ENCODE data around the gene CERS6.

The CERS6 gene

DNA sequence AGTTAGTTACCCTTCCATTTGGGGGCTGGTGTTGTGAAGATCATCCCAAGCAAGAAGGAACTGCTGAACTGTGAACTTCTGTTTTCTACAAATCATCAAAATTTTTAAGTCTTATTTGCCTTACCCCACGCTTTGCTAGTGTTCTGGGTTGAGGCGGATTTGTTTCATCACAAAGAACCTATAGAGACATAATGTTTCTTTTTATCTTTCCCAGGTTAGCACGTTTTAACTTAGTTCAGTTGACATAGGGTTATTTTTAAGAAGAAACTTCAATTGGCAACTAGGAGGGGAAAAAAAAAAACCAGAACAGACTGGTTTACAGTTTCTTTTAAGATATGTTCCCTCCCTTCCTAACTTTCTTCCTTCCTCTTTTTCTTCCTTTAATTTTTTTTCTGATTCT lies 31.1 kb upstream of the CERS6 start:
- no peak for DNase-seq
- no peak overlapping the region for H3K4me3 ChIP-seq (ENCODE audit: low read depth, low read length)
- no peaks in the 10 kb centered on the region for H3K9me3 ChIP-seq (ENCODE audit: severe bottlenecking)
- TF ChIP-seq, protein P1, sequence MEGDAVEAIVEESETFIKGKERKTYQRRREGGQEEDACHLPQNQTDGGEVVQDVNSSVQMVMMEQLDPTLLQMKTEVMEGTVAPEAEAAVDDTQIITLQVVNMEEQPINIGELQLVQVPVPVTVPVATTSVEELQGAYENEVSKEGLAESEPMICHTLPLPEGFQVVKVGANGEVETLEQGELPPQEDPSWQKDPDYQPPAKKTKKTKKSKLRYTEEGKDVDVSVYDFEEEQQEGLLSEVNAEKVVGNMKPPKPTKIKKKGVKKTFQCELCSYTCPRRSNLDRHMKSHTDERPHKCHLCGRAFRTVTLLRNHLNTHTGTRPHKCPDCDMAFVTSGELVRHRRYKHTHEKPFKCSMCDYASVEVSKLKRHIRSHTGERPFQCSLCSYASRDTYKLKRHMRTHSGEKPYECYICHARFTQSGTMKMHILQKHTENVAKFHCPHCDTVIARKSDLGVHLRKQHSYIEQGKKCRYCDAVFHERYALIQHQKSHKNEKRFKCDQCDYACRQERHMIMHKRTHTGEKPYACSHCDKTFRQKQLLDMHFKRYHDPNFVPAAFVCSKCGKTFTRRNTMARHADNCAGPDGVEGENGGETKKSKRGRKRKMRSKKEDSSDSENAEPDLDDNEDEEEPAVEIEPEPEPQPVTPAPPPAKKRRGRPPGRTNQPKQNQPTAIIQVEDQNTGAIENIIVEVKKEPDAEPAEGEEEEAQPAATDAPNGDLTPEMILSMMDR (IDR thresholded peaks at IDR 0.05; ENCODE audit: low read depth, low read length), result no peak
- H3K27ac ChIP-seq, result no peak overlapping the region
- H3K36me3 ChIP-seq, result no peaks in the 10 kb centered on the region
- H3K27me3 ChIP-seq (ENCODE audit: insufficient read depth, low read depth, severe bottlenecking), result no peaks in the 10 kb centered on the region

DNA sequence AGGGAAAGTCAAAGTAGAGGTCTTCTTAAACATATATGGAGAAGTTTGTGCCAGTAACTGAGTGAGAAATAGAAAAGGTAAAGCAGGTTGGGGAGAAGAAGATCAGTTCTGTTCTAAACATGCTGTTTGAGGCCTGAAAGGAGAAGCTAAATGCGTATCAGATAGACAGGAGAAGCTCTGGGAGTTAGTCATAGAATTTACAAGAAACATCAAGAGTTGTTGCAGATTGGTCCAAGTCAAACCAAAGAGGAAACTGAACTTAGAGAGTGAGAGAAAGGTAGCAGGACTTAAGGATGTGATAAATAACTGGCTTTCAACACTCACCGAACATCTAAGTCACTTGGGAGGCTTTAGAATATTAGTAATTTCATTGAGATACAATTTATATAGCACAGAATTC lies 29.2 kb upstream of the CERS6 start:
- no peak for DNase-seq
- no peak overlapping the region for H3K27ac ChIP-seq
- TF ChIP-seq, protein P1 (IDR thresholded peaks at IDR 0.05; ENCODE audit: low read depth, low read length), result no peak
- no peak overlapping the region for H3K4me3 ChIP-seq (ENCODE audit: low read depth, low read length)
- H3K36me3 ChIP-seq, result no peaks in the 10 kb centered on the region
- H3K27me3 ChIP-seq (ENCODE audit: insufficient read depth, low read depth, severe bottlenecking), result no peaks in the 10 kb centered on the region
- no peaks in the 10 kb centered on the region for H3K9me3 ChIP-seq (ENCODE audit: severe bottlenecking)

DNA sequence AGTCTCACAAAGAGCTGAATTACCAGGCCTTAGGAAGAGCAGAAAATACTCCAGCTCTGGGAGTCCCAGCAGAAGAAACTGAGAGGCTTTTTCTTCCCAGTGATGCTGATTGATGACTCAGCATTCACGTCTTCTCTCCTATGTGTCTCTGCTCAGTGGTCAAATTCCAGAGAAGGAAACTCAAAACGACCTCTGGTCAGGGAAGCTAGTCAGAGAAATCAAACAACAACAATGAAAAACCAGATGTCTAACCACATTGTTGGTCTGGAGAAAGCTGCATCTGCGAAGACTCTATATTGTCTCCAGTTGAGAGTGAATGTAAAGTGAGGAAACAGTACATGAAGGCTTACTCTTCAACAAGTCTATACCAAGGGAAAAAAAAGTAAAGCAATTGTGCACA lies 28.6 kb upstream of the CERS6 start:
- DNase-seq, result no peak
- TF ChIP-seq, protein P1 (IDR thresholded peaks at IDR 0.05; ENCODE audit: low read depth, low read length), result no peak
- no peak overlapping the region for H3K27ac ChIP-seq
- no peaks in the 10 kb centered on the region for H3K9me3 ChIP-seq (ENCODE audit: severe bottlenecking)
- H3K27me3 ChIP-seq (ENCODE audit: insufficient read depth, low read depth, severe bottlenecking), result no peaks in the 10 kb centered on the region
- H3K4me3 ChIP-seq (ENCODE audit: low read depth, low read length), result no peak overlapping the region
- no peaks in the 10 kb centered on the region for H3K36me3 ChIP-seq

DNA sequence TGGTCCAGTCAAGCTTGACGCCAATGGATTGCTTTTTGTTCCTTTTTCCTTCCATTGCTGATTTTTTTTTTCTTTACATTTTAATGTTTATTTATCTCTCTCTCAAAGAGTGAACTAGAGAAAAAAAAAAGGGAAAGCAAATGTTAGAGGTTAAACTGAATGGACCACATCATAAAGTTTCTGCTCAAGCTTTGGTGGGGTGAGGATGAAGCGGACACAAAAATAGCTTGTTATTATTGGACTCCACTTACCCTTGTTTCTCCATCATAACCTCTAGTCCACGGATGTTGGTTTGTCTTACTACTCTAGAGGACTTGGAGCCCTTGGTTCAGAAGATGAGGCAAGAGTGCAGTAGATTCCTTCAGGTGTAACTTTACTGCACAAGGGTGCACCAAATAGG lies 27.6 kb upstream of the CERS6 start:
- H3K27me3 ChIP-seq (ENCODE audit: insufficient read depth, low read depth, severe bottlenecking), result no peaks in the 10 kb centered on the region
- TF ChIP-seq, protein P1 (IDR thresholded peaks at IDR 0.05; ENCODE audit: low read depth, low read length), result no peak
- H3K36me3 ChIP-seq, result no peaks in the 10 kb centered on the region
- DNase-seq, result no peak
- no peak overlapping the region for H3K4me3 ChIP-seq (ENCODE audit: low read depth, low read length)
- no peak overlapping the region for H3K27ac ChIP-seq
- no peaks in the 10 kb centered on the region for H3K9me3 ChIP-seq (ENCODE audit: severe bottlenecking)

DNA sequence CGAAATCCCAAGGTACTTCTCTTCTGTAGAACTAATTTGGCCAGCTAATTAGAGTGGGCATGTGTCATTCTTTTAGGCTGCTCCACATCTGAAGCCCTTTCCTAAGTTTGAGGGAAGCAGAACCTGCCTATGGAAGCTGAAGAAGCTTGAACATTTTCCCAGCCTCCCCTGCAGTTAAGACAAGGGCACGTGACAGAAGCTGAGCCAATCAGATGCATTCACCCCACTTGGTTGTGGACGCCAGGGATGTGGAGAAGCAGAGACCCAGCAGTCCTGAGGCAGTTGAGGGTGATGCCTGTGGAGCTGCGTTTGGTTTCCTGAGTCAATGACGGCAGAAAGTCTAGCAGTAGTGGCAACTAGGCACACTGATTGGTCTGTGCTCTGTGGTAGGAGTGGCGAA lies 26.1 kb upstream of the CERS6 start:
- DNase-seq, result no peak
- H3K27me3 ChIP-seq (ENCODE audit: insufficient read depth, low read depth, severe bottlenecking), result no peaks in the 10 kb centered on the region
- TF ChIP-seq, protein P1 (IDR thresholded peaks at IDR 0.05; ENCODE audit: low read depth, low read length), result no peak
- H3K36me3 ChIP-seq, result no peaks in the 10 kb centered on the region
- H3K4me3 ChIP-seq (ENCODE audit: low read depth, low read length), result no peak overlapping the region
- no peaks in the 10 kb centered on the region for H3K9me3 ChIP-seq (ENCODE audit: severe bottlenecking)
- H3K27ac ChIP-seq, result no peak overlapping the region

DNA sequence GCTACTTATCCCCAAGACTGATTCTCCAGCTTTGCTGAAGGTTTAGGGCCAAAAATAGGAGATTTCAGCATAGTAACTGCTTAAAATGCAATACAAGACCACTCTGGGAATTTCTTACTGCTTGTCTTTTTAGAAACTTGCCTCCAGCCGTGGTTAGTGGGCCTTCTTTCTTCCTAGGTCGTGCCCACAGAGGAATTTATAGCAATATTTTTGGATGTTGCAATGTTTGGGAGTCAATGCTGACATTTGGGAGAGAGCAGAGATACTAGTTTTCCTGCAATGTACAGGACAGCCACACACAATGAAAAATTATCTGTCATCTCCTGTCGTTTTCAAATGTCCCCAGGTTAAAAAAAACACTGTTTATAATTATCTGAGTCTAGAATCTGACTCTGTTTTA lies 25.6 kb upstream of the CERS6 start:
- no peak for DNase-seq
- H3K27me3 ChIP-seq (ENCODE audit: insufficient read depth, low read depth, severe bottlenecking), result no peaks in the 10 kb centered on the region
- no peak overlapping the region for H3K4me3 ChIP-seq (ENCODE audit: low read depth, low read length)

More for the DNA sequence above, 25.6 kb upstream of the CERS6 start:
- Histone ChIP-seq H3K27ac (no peak overlapping the region), H3K36me3 (no peaks in the 10 kb centered on the region), H3K9me3 (ENCODE audit: severe bottlenecking) (no peaks in the 10 kb centered on the region)
- TF ChIP-seq, protein P1 (IDR thresholded peaks at IDR 0.05; ENCODE audit: low read depth, low read length), result no peak
